Spleen (tissue), 7 donors: Measurements from ENCODE around the gene LCE1E.

Experiments
- POLR2A ChIP-seq, 3 donors: fragments of 450-650 bp; IDR thresholded peaks; one replicate each; pipeline ENCODE4 v1.5.1; 2017; ENCODE audit warnings: antibody characterized with exemption in 3 of 3, mild to moderate bottlenecking in 1 of 3
- POLR2AphosphoS5 ChIP-seq, 3 donors: sonication (generic); formaldehyde crosslinking; IDR thresholded peaks; one replicate each; pipeline ENCODE4 v1.5.1; 2017; ENCODE audit warnings: antibody characterized with exemption in 3 of 3
- TF ChIP-seq, protein P1 (sequence below), 11 experiments: fragments of 200-600 bp in 7 of 11; fragments of 450-650 bp in 4 of 11; sonication (generic) in 4 of 11; IDR thresholded peaks in 8 of 11; conservative IDR thresholded peaks in 3 of 11; 1 replicate in 7 of 11; 2 replicates in 4 of 11; pipeline versions ENCODE4 v1.4.0 to v1.8.0; 2016 to 2021; ENCODE audit warnings: antibody characterized with exemption in 11 of 11, inconsistent platforms in 4 of 11, mild to moderate bottlenecking in 1 of 11
- donor health status: DM: no; HTN: no; CAD: no; lungs with moderate emphysema.
- donor health status: DM: no; HTN: no; CAD: no.
- donor health status: DM: no; HTN: no; CAD: no.

DNA sequence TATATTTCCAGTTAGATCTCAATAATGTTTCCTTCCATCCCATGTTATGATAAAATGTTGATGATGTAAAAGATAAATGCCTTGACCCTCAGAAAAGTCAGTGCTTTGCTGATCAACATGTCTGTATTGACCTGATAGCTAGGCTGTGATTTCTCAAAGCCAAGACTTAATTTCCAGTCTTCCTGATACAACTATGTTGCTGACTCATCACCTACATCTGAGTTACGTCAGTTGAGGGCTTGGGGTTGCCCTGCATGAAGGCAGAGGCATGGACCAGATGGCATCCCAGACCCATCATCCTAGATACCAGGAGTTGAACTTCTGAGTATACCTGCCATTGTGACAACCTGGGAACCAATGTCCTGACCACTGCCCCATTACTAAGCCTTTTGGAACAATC is 15.3 kb downstream of the LCE1E start:
- TF ChIP-seq POLR2AphosphoS5 (IDR thresholded peaks at IDR 0.05) (no peak), POLR2A (IDR thresholded peaks at IDR 0.05) (no peak)
- TF ChIP-seq, protein P1, sequence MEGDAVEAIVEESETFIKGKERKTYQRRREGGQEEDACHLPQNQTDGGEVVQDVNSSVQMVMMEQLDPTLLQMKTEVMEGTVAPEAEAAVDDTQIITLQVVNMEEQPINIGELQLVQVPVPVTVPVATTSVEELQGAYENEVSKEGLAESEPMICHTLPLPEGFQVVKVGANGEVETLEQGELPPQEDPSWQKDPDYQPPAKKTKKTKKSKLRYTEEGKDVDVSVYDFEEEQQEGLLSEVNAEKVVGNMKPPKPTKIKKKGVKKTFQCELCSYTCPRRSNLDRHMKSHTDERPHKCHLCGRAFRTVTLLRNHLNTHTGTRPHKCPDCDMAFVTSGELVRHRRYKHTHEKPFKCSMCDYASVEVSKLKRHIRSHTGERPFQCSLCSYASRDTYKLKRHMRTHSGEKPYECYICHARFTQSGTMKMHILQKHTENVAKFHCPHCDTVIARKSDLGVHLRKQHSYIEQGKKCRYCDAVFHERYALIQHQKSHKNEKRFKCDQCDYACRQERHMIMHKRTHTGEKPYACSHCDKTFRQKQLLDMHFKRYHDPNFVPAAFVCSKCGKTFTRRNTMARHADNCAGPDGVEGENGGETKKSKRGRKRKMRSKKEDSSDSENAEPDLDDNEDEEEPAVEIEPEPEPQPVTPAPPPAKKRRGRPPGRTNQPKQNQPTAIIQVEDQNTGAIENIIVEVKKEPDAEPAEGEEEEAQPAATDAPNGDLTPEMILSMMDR (IDR thresholded peaks at IDR 0.05 in 8 of 11, conservative IDR thresholded peaks at IDR 0.05 in 3 of 11): no peak
